Activated naive CD4-positive, alpha-beta T cell treated with anti-CD3 and anti-CD28 coated beads for 36 hours (primary cell): ENCODE measurements around the gene BUD23. TPM values are rescaled to one million over a fixed set of nuclear protein-coding genes. Genes with fewer than 3 reads are reported as not detected.

Source experiments
- CTCF ChIA-PET: fragments of 350-600 bp; sonication (Branson Sonifier 250); formaldehyde crosslinking; loops from one replicate; lab custom pipeline; 2021; ENCODE audit warnings: antibody characterized with exemption; lab: Charles Lee
- DNase-seq: peaks from one replicate; pipeline ENCODE4 v3.0.0-alpha.2; 2020
- H3K27ac Mint-ChIP-seq: one replicate; pipeline ENCODE4 v1.8.0; 2021; ENCODE audit warnings: mild to moderate bottlenecking, mixed read lengths
- H3K27me3 Mint-ChIP-seq: one replicate; pipeline ENCODE4 v1.8.0; 2021; ENCODE audit warnings: low read depth, mixed read lengths
- H3K36me3 Mint-ChIP-seq: one replicate; pipeline ENCODE4 v1.8.0; 2021; ENCODE audit warnings: low read depth, mixed read lengths
- H3K4me1 Mint-ChIP-seq: one replicate; pipeline ENCODE4 v1.8.0; 2021; ENCODE audit warnings: low read depth, mixed read lengths
- H3K4me3 Mint-ChIP-seq: one replicate; pipeline ENCODE4 v1.8.0; 2021; ENCODE audit warnings: mild to moderate bottlenecking, moderate library complexity, mixed read lengths
- H3K9me3 Mint-ChIP-seq: one replicate; pipeline ENCODE4 v1.8.0; 2021; ENCODE audit warnings: mixed read lengths
- intact Hi-C: fragments of 100-400 bp; cut with micrococcal nuclease; formaldehyde crosslinking; loops from one replicate; pipeline ENCODE4 v1.15.1; 2023
- total RNA-seq, 2 experiments: library from RNA; stranded (reverse); gene quantifications; one replicate each; pipeline ENCODE4 v1.2.3, GENCODE V29; 2021

The BUD23 gene
- total RNA-seq, 2 experiments from 2014 or later: 95.1 to 110 TPM

DNA sequence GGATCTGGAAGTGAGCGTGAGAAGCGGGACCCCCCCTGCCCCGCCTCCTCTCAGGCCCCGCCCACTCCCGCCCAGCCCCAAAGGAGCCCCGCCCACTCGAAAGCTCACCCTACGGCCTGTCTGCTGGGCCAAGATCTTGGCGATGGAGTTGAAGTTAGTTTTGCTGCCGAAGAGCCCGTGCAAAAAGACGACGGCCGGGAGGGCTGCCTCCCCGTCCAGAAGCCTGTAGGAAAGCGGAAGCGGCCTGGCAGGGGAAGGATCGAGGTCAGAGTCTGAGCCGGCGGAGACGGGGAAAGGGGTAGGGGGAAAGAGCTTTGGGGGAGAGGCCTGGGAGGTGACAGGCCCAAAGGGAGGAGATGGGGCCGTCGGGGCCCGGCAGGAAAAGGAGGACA lies 54.8 kb downstream of the BUD23 start:
- peak; percentile 72 for DNase-seq
- Mint-ChIP-seq H3K27me3 (no peaks in the 10 kb centered on the region), H3K4me1 (peaks cover 14% of the 10 kb centered on the region), H3K36me3 (peaks cover 5% of the 10 kb centered on the region), H3K27ac (peak overlapping the region; percentile 90), H3K9me3 (no peaks in the 10 kb centered on the region), H3K4me3 (peak overlapping the region; percentile 97)
- CTCF ChIA-PET: interaction anchor here (0.6 to 1.7 kb wide), 6 partner anchors 9 to 248 kb away, joined by 3 to 6 read pairs (median 4); no protein-coding TSS in a partner anchor
- intact Hi-C loops: loop anchor here (1.0 to 5.0 kb wide), 11 partner anchors 19 to 347 kb away; partner anchors contain the start of genes BAZ1B, BCL7B, BUD23 and DNAJC30

DNA sequence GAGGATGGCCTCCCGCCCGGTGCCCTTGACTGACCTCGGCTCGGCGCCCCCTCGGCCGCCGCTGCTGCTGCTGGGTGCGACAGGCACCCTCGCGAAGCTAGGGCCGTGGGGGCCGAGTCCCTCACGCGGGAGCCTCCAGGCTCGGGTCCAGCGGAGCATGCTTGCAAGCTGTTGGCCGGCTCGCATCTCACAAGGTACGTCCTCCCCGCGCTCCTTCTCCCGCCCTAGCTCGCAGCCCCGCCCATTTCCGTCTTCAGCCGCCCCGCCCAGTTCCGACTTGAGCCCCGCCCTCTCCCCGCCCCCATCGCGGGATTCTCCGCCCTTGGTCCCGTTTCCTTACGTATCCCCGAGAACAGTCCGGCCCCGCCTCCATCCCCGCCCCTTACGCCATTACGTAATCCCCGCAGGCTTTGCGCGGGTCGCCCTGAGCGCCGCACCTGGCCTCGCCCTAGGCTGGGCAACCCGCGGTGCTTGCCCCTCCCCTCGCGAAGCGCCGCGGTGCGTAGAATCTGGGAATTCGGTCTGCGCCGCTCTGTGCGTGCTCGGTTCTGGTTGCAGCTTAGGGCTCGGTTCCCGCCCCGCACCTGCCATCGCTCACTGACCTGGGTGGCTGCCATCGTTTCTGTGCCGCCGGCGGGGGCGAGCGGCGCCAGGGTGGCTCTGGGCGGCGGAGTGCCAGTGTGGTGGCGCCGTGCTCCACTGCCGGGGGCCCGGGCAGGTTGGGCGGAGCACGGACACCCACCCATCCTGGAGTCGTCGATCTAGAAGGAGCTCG lies 55.4 kb downstream of the BUD23 start, which contains the start of gene ABHD11:
ABHD11 (minus strand) TSS at position 191 of the 775 bp plus-strand sequence; CDS start at position 159, 32 bp downstream.
- intact Hi-C loops: loop anchor here (1.0 to 5.0 kb wide), 11 partner anchors 19 to 346 kb away; partner anchors contain the start of genes BAZ1B, BCL7B, BUD23 and DNAJC30
- Mint-ChIP-seq H3K4me3 (peak within 1 kb of the TSS; percentile 97), H3K4me1 (peaks cover 14% of the 10 kb centered on the region), H3K27ac (peak within 1 kb of the TSS; percentile 90), H3K27me3 (no peaks in the 10 kb centered on the region), H3K36me3 (peaks cover 5% of the 10 kb centered on the region), H3K9me3 (no peaks in the 10 kb centered on the region)
- CTCF ChIA-PET: interaction anchor here (0.6 to 1.7 kb wide), 10 partner anchors 9 to 248 kb away, joined by 3 to 6 read pairs (median 4); partner anchors contain the start of gene TBL2
- peak; percentile 98 for DNase-seq

DNA sequence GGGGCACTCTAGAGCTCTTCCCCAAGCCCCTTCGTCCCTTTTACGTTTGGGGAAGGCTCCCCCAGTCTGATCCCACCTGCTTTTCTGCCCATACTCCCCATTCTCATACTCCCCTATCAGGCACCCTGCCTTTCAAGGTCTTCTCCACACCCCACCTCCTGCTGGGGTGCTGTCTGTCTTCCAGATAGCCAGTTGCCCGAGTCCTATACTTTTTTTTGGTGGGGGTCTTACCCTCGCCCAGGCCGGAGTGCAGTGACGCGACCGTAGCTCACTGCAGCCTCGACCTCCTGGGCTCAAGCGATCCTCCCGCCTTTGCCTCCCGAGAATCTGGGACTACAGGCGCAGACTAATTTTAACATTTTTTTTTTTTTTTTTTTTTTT lies 56.0 kb downstream of the BUD23 start:
- intact Hi-C loops: loop anchor here (2.0 to 5.0 kb wide), 3 partner anchors 103 to 345 kb away; partner anchors contain the start of genes ELN and METTL27
- peaks cover 5% of the 10 kb centered on the region for H3K36me3 Mint-ChIP-seq
- CTCF ChIA-PET: interaction anchor here (0.6 to 1.7 kb wide), 5 partner anchors 14 to 160 kb away, joined by 3 to 6 read pairs (median 5); partner anchors contain the start of gene TBL2

DNA sequence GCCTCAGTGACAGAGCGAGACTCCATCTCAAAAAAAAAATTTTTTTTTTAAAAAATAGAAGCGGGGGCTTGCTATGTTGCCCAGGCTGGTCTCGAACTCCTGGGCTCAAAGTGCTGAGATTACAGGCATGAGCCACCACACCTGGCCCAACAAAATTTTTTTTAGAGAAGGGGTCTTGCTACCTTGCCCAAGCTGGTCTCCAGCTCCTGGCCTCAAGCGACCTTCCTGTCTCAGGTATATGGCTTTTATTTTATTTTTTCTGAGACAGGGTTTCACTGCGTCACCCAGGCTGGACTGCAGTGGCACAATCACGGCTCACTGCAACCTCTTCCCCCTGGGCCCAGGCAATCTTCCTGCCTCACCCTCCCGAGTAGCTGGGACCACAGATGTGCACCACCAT lies 56.8 kb downstream of the BUD23 start:
- DNase-seq: no peak
- Mint-ChIP-seq H3K9me3 (no peaks in the 10 kb centered on the region), H3K4me3 (peak overlapping the region; percentile 18), H3K27me3 (no peaks in the 10 kb centered on the region), H3K4me1 (peaks cover 11% of the 10 kb centered on the region), H3K27ac (no peak overlapping the region), H3K36me3 (peaks cover 5% of the 10 kb centered on the region)
- intact Hi-C loops: no loop called here
- CTCF ChIA-PET: interaction anchor here (0.6 to 1.7 kb wide), 3 partner anchors 15 to 116 kb away, joined by 3 to 5 read pairs (median 3); no protein-coding TSS in a partner anchor

More for the DNA sequence above, 56.0 kb downstream of the BUD23 start:
- H3K4me1 Mint-ChIP-seq: peaks cover 14% of the 10 kb centered on the region
- no peak for DNase-seq
- no peaks in the 10 kb centered on the region for H3K27me3 Mint-ChIP-seq
- H3K4me3 Mint-ChIP-seq: peak overlapping the region; percentile 97
- H3K9me3 Mint-ChIP-seq: no peaks in the 10 kb centered on the region
- H3K27ac Mint-ChIP-seq: peak overlapping the region; percentile 81

DNA sequence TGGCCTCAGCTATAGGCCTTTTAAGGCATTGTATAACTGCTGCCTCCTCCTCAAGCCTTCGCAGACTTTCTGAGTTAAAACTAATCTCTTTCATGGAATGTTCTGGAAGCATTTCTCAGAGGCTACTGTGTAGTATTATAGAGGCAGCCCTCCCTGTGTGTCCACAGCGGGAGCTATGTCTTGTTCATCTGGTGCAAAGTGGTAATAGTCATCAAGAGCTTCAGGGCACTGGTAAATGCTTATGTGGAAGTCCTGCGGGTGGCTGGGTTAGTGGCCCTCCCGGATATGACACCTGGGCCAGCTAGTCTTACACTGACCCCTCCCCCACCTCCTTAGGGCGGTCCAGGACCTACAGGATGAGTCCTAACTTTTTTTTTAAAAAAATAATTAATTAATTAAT lies 57.4 kb downstream of the BUD23 start:
- no peaks in the 10 kb centered on the region for H3K9me3 Mint-ChIP-seq
- intact Hi-C loops: no loop called here
- H3K36me3 Mint-ChIP-seq: peaks cover 5% of the 10 kb centered on the region
- CTCF ChIA-PET: interaction anchor here (0.5 to 1.7 kb wide), 3 partner anchors 14 to 215 kb away, joined by 3 to 6 read pairs (median 5); no protein-coding TSS in a partner anchor
- H3K27me3 Mint-ChIP-seq: no peaks in the 10 kb centered on the region
- DNase-seq: no peak
- no peak overlapping the region for H3K4me3 Mint-ChIP-seq
- H3K27ac Mint-ChIP-seq: no peak overlapping the region
- peaks cover 11% of the 10 kb centered on the region for H3K4me1 Mint-ChIP-seq

DNA sequence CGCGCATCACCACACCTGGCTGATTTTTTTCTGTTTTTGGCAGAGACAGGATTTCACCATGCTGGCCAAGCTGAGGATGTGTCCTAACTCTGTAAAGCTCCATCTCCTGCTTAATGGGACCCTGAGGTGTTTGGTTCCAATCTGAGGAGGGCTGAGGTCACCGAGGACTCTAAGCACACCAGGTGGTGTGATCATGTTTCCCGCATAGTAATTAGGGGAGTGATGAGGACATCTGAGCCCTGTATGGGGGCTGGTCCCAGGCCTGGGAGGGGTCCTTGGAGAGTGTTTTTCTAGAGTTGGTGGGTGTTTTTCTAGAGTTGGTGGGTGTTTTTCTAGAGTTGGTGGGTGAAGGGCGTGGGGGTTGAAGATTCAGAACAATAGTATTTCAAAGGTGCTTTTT lies 58.2 kb downstream of the BUD23 start:
- Mint-ChIP-seq H3K36me3 (peaks cover 1% of the 10 kb centered on the region), H3K4me3 (no peak overlapping the region), H3K9me3 (no peaks in the 10 kb centered on the region), H3K27me3 (no peaks in the 10 kb centered on the region), H3K27ac (no peak overlapping the region), H3K4me1 (peaks cover 11% of the 10 kb centered on the region)
- no peak for DNase-seq
- CTCF ChIA-PET: interaction anchor here (0.7 to 0.9 kb wide), 2 partner anchors 115 to 126 kb away, joined by 3 to 6 read pairs; no protein-coding TSS in a partner anchor
- intact Hi-C loops: no loop called here

DNA sequence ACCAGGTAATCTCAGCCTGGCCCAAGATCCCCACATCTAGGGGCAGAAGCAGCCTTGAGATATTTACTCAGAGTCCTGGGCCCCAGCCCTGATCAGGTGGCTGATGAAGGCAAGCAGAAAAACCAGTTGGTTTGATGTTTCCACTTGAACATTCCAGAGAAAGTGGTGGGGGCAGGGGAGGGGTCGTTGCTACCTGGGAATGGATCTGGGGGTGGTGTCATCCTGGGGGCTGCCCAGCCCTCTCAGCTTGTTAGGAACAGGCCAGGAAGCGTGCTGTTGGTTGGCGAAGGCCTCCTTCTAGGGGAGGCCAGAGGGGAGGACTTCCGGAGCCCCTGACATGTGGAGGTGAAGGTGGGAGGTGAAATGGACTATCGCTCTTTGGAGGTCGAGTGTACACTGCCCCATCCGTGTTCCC lies 58.9 kb downstream of the BUD23 start:
- peaks cover 8% of the 10 kb centered on the region for H3K4me1 Mint-ChIP-seq
- H3K27ac Mint-ChIP-seq: no peak overlapping the region
- DNase-seq: no peak
- H3K4me3 Mint-ChIP-seq: no peak overlapping the region
- H3K27me3 Mint-ChIP-seq: no peaks in the 10 kb centered on the region
- CTCF ChIA-PET: interaction anchor here (0.7 kb wide), 1 partner anchor 127 kb away, joined by 3 read pairs; no protein-coding TSS in a partner anchor
- peaks cover 1% of the 10 kb centered on the region for H3K36me3 Mint-ChIP-seq
- intact Hi-C loops: no loop called here
- H3K9me3 Mint-ChIP-seq: no peaks in the 10 kb centered on the region

DNA sequence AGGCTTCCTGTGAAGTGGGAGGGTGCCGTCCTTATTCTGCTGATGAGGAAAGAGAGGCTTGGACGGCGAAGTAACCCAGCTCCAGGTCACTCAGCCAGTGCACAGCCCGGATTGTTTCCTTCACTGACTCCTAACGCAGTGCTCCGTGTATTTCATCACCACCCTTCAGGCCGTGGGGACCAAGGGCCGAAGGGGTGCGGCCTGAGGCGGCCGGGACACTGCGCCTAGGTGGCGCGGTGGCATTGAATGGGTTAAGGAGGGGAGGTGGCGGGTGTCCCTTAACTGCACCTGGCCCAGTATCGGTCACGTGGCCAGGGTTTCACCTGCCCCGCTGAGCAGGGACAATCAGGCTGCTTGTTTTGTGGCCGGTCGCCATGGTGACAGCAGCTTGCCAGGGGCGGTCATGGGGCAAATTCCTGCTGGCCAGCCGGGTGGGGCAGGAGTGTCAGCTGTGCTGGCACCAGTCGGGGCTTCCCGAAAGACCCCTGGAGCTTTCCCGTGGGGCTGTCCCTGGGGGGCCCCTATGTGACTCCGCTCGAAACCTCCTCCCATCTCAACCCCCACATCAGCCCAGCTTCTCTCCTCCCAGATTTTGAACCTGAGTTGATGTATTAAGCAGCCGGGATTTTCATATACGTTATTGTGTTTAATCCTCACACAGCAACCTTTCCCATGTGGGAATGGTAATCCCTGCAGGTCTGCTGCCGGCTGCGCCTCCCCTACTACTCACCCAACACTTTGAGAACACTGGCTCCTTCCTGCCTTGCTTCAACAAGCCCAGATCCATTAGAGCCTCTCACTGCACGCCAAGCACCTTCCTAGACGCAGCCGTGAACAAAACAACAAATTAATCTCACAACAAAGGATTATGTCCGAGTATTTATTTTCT lies 59.6 kb downstream of the BUD23 start:
- H3K36me3 Mint-ChIP-seq: peaks cover 1% of the 10 kb centered on the region
- H3K27ac Mint-ChIP-seq: no peak overlapping the region
- CTCF ChIA-PET: no interaction called here
- intact Hi-C loops: no loop called here
- no peak for DNase-seq
- peaks cover 2% of the 10 kb centered on the region for H3K4me1 Mint-ChIP-seq
- H3K9me3 Mint-ChIP-seq: no peaks in the 10 kb centered on the region
- H3K27me3 Mint-ChIP-seq: no peaks in the 10 kb centered on the region
- no peak overlapping the region for H3K4me3 Mint-ChIP-seq

DNA sequence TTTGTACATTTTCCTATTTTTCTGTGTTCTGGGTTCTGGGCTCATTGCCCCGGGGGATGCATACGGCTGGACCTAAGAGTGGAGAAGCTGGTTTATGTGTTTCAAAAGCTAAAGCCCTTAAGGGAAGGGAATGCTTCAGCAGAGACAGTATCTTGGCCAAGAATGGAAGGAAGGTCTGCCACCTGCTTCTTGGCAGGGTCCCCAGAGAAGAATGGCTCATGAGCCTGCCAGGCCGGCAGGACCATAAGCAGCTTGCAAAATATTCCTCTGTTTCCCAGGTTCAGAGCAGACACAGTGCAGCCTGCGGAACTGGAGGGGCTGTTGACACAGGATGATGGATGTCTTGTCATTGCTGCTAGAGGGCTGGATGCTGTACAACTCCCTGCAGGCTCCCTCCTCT lies 63.0 kb downstream of the BUD23 start:
- no peaks in the 10 kb centered on the region for H3K9me3 Mint-ChIP-seq
- no peaks in the 10 kb centered on the region for H3K4me1 Mint-ChIP-seq
- intact Hi-C loops: no loop called here
- DNase-seq: no peak
- H3K27me3 Mint-ChIP-seq: peaks cover 1% of the 10 kb centered on the region
- H3K4me3 Mint-ChIP-seq: no peak overlapping the region
- CTCF ChIA-PET: interaction anchor here (2.2 kb wide), 1 partner anchor 109 kb away, joined by 6 read pairs; no protein-coding TSS in a partner anchor
- no peaks in the 10 kb centered on the region for H3K36me3 Mint-ChIP-seq
- H3K27ac Mint-ChIP-seq: no peak overlapping the region
